ENCODE results near the gene CPE. TPM values are rescaled to one million over a fixed set of nuclear protein-coding genes. Genes with fewer than 3 reads are reported as not detected.
"Not testable (repeated sequence)": the region's sequence is repeated elsewhere in the genome, so short reads cannot be mapped to it uniquely, and the experiment has no call there.

Gene CPE
- total RNA-seq, 4 donors from 2014 or later, result 22.3 to 33.5 (median 30.9) TPM

GRCh38 chr4:165332502-165332901 is 46.3 kb upstream of the CPE start:
- H3K9me3 ChIP-seq, result no peaks in the 10 kb centered on the region
- H3K36me3 ChIP-seq, result peaks cover 5% of the 10 kb centered on the region
- DNase-seq (ENCODE audit: low spot score in 2 of 2), result no peak
- 67% methylated on average over 1 of the region's 1 CpG for WGBS
- no peak overlapping the region for H3K27ac ChIP-seq
- no peaks in the 10 kb centered on the region for H3K27me3 ChIP-seq
- peaks cover 14% of the 10 kb centered on the region for H3K4me1 ChIP-seq
- TF ChIP-seq POLR2A (IDR thresholded peaks at IDR 0.05), result no peak
- no peak for TF ChIP-seq POLR2AphosphoS5 (IDR thresholded peaks at IDR 0.05)
- TF ChIP-seq EP300 (IDR thresholded peaks at IDR 0.05), result no peak
- TF ChIP-seq CTCF (IDR thresholded peaks at IDR 0.05), result no peak
- no peak overlapping the region for H3K4me3 ChIP-seq

- H3K36me3 ChIP-seq, result peaks cover 18% of the 10 kb centered on the region
- H3K9me3 ChIP-seq, result no peaks in the 10 kb centered on the region
- WGBS, result 79% methylated on average over 3 of the region's 3 CpGs
- H3K27me3 ChIP-seq, result no peaks in the 10 kb centered on the region
- TF ChIP-seq CTCF (IDR thresholded peaks at IDR 0.05) (no peak), POLR2AphosphoS5 (IDR thresholded peaks at IDR 0.05) (no peak), EP300 (IDR thresholded peaks at IDR 0.05) (no peak), POLR2A (IDR thresholded peaks at IDR 0.05) (no peak)
- H3K4me1 ChIP-seq, result no peaks in the 10 kb centered on the region
- H3K4me3 ChIP-seq, result no peak overlapping the region
- no peak overlapping the region for H3K27ac ChIP-seq
- DNase-seq (ENCODE audit: low spot score in 2 of 2), result no peak
Observed at GRCh38 chr4:165335163-165335703, 43.6 kb upstream of the CPE start.

GRCh38 chr4:165336743-165337142 is 42.1 kb upstream of the CPE start:
- WGBS, result 93% methylated on average over 6 of the region's 6 CpGs

GRCh38 chr4:165342340-165342739 is 36.5 kb upstream of the CPE start:
- WGBS, result 94% methylated on average over 5 of the region's 5 CpGs
- not testable (repeated sequence) for H3K27me3 ChIP-seq; H3K27ac ChIP-seq; DNase-seq (ENCODE audit: low spot score in 2 of 2); H3K4me3 ChIP-seq; H3K4me1 ChIP-seq; H3K9me3 ChIP-seq
- H3K36me3 ChIP-seq, result peaks cover 35% of the 10 kb centered on the region

More at GRCh38 chr4:165336743-165337142, 42.1 kb upstream of the CPE start:
- no peak for TF ChIP-seq CTCF (IDR thresholded peaks at IDR 0.05)
- no peak for TF ChIP-seq EP300 (IDR thresholded peaks at IDR 0.05)
- TF ChIP-seq POLR2AphosphoS5 (IDR thresholded peaks at IDR 0.05), result no peak
- TF ChIP-seq POLR2A (IDR thresholded peaks at IDR 0.05), result no peak
- Histone ChIP-seq H3K27ac (no peak overlapping the region), H3K4me1 (no peaks in the 10 kb centered on the region), H3K36me3 (peaks cover 31% of the 10 kb centered on the region), H3K4me3 (no peak overlapping the region), H3K27me3 (no peaks in the 10 kb centered on the region), H3K9me3 (no peaks in the 10 kb centered on the region)
- no peak for DNase-seq (ENCODE audit: low spot score in 2 of 2)

- H3K27me3 ChIP-seq, result no peaks in the 10 kb centered on the region
- DNase-seq (ENCODE audit: low spot score in 2 of 2), result no peak
- no peak overlapping the region for H3K27ac ChIP-seq
- TF ChIP-seq CTCF (IDR thresholded peaks at IDR 0.05) (no peak), POLR2A (IDR thresholded peaks at IDR 0.05) (no peak), POLR2AphosphoS5 (IDR thresholded peaks at IDR 0.05) (no peak), EP300 (IDR thresholded peaks at IDR 0.05) (no peak)
- no peaks in the 10 kb centered on the region for H3K4me1 ChIP-seq
- no peak overlapping the region for H3K4me3 ChIP-seq
- 72% methylated on average over 13 of the region's 13 CpGs for WGBS
- no peaks in the 10 kb centered on the region for H3K9me3 ChIP-seq
- peaks cover 35% of the 10 kb centered on the region for H3K36me3 ChIP-seq
Observed at GRCh38 chr4:165343353-165344191, 35.2 kb upstream of the CPE start.

Measured in suprapubic skin (tissue), 4 donors.